Karpas-422 (cell line): ENCODE measurements around the gene HNRNPCL2. TPM values are rescaled to one million over a fixed set of nuclear protein-coding genes. Genes with fewer than 3 reads are reported as not detected.
"Not testable (repeated sequence)": the region's sequence is repeated elsewhere in the genome, so short reads cannot be mapped to it uniquely, and the experiment has no call there.

Experiments
- DNase-seq: peaks from one replicate; pipeline ENCODE4 v3.0.0-alpha.2; 2015
- H2AFZ ChIP-seq: fragments of 200-600 bp; sonication (generic); 2 replicates; pipeline ENCODE4 v1.6.1; 2014; ENCODE audit warnings: antibody characterized with exemption, low read length, mixed read lengths
- H3K27ac ChIP-seq: fragments of 200-600 bp; sonication (generic); 2 replicates; pipeline ENCODE4 v1.5.1; 2014; ENCODE audit warnings: mild to moderate bottlenecking, low read length, moderate library complexity
- H3K27me3 ChIP-seq: fragments of 200-600 bp; sonication (generic); 2 replicates; pipeline ENCODE4 v1.6.1; 2014; ENCODE audit warnings: low read length, mixed read lengths
- H3K36me3 ChIP-seq: fragments of 200-600 bp; sonication (generic); 2 replicates; pipeline ENCODE4 v1.6.1; 2014; ENCODE audit warnings: low read length, mixed read lengths; ENCODE audit not compliant: insufficient read depth
- H3K4me1 ChIP-seq: fragments of 200-600 bp; sonication (generic); 2 replicates; pipeline ENCODE4 v1.6.1; 2014; ENCODE audit warnings: mild to moderate bottlenecking, low read length, mixed read lengths
- H3K4me2 ChIP-seq: fragments of 200-600 bp; sonication (generic); 2 replicates; pipeline ENCODE4 v1.6.1; 2014; ENCODE audit warnings: low read length, low read depth, mild to moderate bottlenecking; ENCODE audit not compliant: poor library complexity, severe bottlenecking
- H3K4me3 ChIP-seq: fragments of 200-600 bp; sonication (generic); 2 replicates; pipeline ENCODE4 v1.5.1; 2014; ENCODE audit warnings: mild to moderate bottlenecking, antibody characterized with exemption, low read length, mixed read lengths
- H3K79me2 ChIP-seq: fragments of 200-600 bp; sonication (generic); 2 replicates; pipeline ENCODE4 v1.6.1; 2014; ENCODE audit warnings: mild to moderate bottlenecking, low read length, mixed read lengths
- H3K9ac ChIP-seq: fragments of 200-600 bp; sonication (generic); 2 replicates; pipeline ENCODE4 v1.6.0; 2014; ENCODE audit warnings: low read length
- H3K9me2 ChIP-seq: fragments of 200-600 bp; sonication (generic), shearing (Covaris generic); replicated peaks from 2 replicates; pipeline ENCODE4 v1.6.0; 2014; ENCODE audit warnings: mild to moderate bottlenecking, low read length, moderate library complexity; ENCODE audit not compliant: insufficient read depth
- H3K9me3 ChIP-seq: fragments of 300-700, 200-600 bp; sonication (generic); 2 replicates; pipeline ENCODE4 v1.6.1; 2014; ENCODE audit warnings: low read length, mixed read lengths
- H4K20me1 ChIP-seq: fragments of 200-600 bp; sonication (generic); 2 replicates; pipeline ENCODE4 v1.6.1; 2014; ENCODE audit warnings: mild to moderate bottlenecking, antibody characterized with exemption, low read length, low read depth; ENCODE audit not compliant: insufficient read depth
- total RNA-seq: library from RNA; depleted of rRNA; stranded (reverse); fragments of >200 nt; shearing (Covaris generic); gene quantifications from 2 replicates; pipeline ENCODE4 v1.2.3, GENCODE V29; 2014; ENCODE audit warnings: low replicate concordance; rRNA removed

HNRNPCL2 gene
- total RNA-seq = not detected in 2 replicates

DNA sequence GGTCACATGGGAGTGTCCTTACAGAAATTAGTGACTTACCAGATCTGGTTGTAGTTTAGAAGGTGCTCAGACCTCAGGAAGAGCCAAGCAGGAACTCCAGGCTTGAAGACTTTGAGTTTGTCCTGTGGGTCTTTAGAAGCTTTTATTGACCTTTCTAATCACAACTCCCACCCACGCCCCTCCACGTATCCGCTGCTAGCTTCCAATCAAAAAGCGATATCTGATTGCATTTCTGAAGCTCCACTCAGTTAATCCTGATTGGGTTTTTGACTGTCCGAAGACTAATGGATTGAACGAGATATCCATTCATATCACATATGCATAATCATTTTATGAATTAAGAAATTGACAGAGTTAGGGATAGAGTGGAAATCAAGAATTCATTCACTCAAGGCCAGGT lies at the start of gene HNRNPCL2:
TSS of gene HNRNPCL2 (minus strand) at position 101 of the 400 bp plus-strand sequence. CDS start 454 bp downstream, outside the sequence.
- not testable (repeated sequence) for H3K9ac ChIP-seq, H3K27ac ChIP-seq, H3K4me2 ChIP-seq, H3K36me3 ChIP-seq, H3K4me3 ChIP-seq, H2AFZ ChIP-seq, H3K9me3 ChIP-seq, H3K9me2 ChIP-seq, H3K79me2 ChIP-seq, H4K20me1 ChIP-seq, H3K4me1 ChIP-seq, H3K27me3 ChIP-seq, DNase-seq

DNA sequence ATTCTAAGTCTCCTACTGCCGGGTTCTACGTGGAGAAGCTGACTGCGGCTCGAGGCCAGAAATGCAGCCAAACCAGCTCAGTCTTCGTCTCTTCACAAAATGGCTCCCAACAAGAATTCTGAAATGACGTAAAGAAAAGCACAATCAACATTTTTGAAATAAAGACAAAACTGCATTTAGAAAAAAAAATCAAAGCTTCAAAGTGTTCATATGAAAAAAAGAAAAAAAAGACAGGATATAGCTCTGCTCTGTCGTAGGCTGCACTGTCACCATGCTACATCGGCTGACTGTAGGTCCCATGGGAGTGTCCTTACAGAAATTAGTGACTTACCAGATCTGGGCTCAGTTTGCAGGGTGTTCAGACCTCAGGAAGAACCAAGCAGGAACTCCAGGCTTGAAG lies 48.9 kb upstream of the HNRNPCL2 start, which contains the start of gene HNRNPCL4:
TSS of gene HNRNPCL4 (minus strand) at position 101 of the 400 bp plus-strand sequence. CDS start 164 bp downstream, outside the sequence.
- not testable (repeated sequence) for H4K20me1 ChIP-seq, H3K36me3 ChIP-seq, DNase-seq, H3K4me2 ChIP-seq, H2AFZ ChIP-seq, H3K4me1 ChIP-seq, H3K27ac ChIP-seq, H3K9me3 ChIP-seq, H3K79me2 ChIP-seq, H3K9me2 ChIP-seq, H3K4me3 ChIP-seq, H3K9ac ChIP-seq, H3K27me3 ChIP-seq

DNA sequence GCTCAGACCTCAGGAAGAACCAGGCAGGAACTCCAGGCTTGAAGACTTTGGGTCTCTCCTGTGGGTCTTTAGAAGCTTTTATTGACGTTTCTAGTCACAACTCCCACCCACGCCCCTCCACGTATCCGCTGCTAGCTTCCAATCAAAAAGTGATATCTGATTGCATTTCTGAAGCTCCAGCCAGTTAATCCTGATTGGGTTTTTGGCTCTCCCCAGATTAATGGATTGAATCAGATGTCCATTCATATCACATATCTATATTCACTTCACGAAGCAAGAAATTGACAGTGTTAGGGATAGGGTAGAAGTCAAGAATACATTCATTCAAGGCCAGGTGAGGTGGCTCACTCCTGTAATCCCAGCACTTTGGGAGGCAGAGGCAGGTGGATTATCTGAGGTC lies 39.3 kb upstream of the HNRNPCL2 start, which contains the start of gene PRAMEF26:
TSS of gene PRAMEF26 (minus strand) at position 101 of the 400 bp plus-strand sequence. CDS start 2,914 bp downstream, outside the sequence.
- H2AFZ ChIP-seq, H4K20me1 ChIP-seq, H3K4me2 ChIP-seq, H3K27ac ChIP-seq, H3K9me2 ChIP-seq, H3K4me3 ChIP-seq, H3K9ac ChIP-seq, H3K9me3 ChIP-seq, H3K4me1 ChIP-seq, H3K27me3 ChIP-seq, H3K79me2 ChIP-seq, H3K36me3 ChIP-seq, DNase-seq: not testable (repeated sequence)

DNA sequence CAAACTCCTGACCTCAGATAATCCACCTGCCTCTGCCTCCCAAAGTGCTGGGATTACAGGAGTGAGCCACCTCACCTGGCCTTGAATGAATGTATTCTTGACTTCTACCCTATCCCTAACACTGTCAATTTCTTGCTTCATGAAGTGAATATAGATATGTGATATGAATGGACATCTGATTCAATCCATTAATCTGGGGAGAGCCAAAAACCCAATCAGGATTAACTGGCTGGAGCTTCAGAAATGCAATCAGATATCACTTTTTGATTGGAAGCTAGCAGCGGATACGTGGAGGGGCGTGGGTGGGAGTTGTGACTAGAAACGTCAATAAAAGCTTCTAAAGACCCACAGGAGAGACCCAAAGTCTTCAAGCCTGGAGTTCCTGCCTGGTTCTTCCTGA lies 46.2 kb downstream of the HNRNPCL2 start, which contains the start of gene PRAMEF25:
TSS of gene PRAMEF25 (plus strand) at position 301 of the 400 bp plus-strand sequence. CDS start 2,920 bp downstream, outside the sequence.
- H3K27me3 ChIP-seq, H3K79me2 ChIP-seq: not testable (repeated sequence)

More for the DNA sequence above, 46.2 kb downstream of the HNRNPCL2 start, which contains the start of gene PRAMEF25:
- H3K9ac ChIP-seq, H3K9me3 ChIP-seq, H3K4me3 ChIP-seq, H3K9me2 ChIP-seq, DNase-seq, H3K4me1 ChIP-seq, H3K27ac ChIP-seq, H3K36me3 ChIP-seq, H4K20me1 ChIP-seq, H2AFZ ChIP-seq, H3K4me2 ChIP-seq: not testable (repeated sequence)

Other genes starting within 250 kb of the HNRNPCL2 start
- gene PRAMEF4, start 230.7 kb downstream of the HNRNPCL2 start, total RNA-seq = not detected in 2 replicates
- not detected in 2 replicates for gene PRAMEF10, start 218.6 kb downstream of the HNRNPCL2 start, total RNA-seq
- gene PRAMEF7, start 200.2 kb downstream of the HNRNPCL2 start, total RNA-seq = not detected in 2 replicates
- not detected in 2 replicates for gene PRAMEF6, start 169.3 kb downstream of the HNRNPCL2 start, total RNA-seq
- not detected in 2 replicates for gene PRAMEF27, start 60.3 kb downstream of the HNRNPCL2 start, total RNA-seq
- not detected in 2 replicates for gene HNRNPCL3, start 56.1 kb downstream of the HNRNPCL2 start, total RNA-seq
- not detected in 2 replicates for gene PRAMEF25, start 46.1 kb downstream of the HNRNPCL2 start, total RNA-seq
- not detected in 2 replicates for gene PRAMEF26, start 39.2 kb upstream of the HNRNPCL2 start, total RNA-seq
- gene HNRNPCL4, start 48.8 kb upstream of the HNRNPCL2 start, total RNA-seq = not detected in 2 replicates
- gene PRAMEF9, start 55.0 kb upstream of the HNRNPCL2 start, total RNA-seq = not detected in 2 replicates
- not detected in 2 replicates for gene PRAMEF13, start 84.6 kb upstream of the HNRNPCL2 start, total RNA-seq
- not detected in 2 replicates for gene PRAMEF18, start 109.3 kb upstream of the HNRNPCL2 start, total RNA-seq
- gene PRAMEF5, start 137.3 kb upstream of the HNRNPCL2 start, total RNA-seq = not detected in 2 replicates
- gene PRAMEF8, start 168.3 kb upstream of the HNRNPCL2 start, total RNA-seq = not detected in 2 replicates
- not detected in 2 replicates for gene PRAMEF33, start 186.7 kb upstream of the HNRNPCL2 start, total RNA-seq
- not detected in 2 replicates for gene PRAMEF15, start 198.7 kb upstream of the HNRNPCL2 start, total RNA-seq
- not detected in 2 replicates for gene PRAMEF14, start 230.3 kb upstream of the HNRNPCL2 start, total RNA-seq